ENCODE results near the gene DLG1.

DLG1 gene

GRCh38 chr3:197302033-197302432 is 3.6 kb upstream of the DLG1 start:
- DNase-seq (ENCODE audit: extremely low spot score): no peak
- TF ChIP-seq, protein P1, sequence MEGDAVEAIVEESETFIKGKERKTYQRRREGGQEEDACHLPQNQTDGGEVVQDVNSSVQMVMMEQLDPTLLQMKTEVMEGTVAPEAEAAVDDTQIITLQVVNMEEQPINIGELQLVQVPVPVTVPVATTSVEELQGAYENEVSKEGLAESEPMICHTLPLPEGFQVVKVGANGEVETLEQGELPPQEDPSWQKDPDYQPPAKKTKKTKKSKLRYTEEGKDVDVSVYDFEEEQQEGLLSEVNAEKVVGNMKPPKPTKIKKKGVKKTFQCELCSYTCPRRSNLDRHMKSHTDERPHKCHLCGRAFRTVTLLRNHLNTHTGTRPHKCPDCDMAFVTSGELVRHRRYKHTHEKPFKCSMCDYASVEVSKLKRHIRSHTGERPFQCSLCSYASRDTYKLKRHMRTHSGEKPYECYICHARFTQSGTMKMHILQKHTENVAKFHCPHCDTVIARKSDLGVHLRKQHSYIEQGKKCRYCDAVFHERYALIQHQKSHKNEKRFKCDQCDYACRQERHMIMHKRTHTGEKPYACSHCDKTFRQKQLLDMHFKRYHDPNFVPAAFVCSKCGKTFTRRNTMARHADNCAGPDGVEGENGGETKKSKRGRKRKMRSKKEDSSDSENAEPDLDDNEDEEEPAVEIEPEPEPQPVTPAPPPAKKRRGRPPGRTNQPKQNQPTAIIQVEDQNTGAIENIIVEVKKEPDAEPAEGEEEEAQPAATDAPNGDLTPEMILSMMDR (IDR thresholded peaks at IDR 0.05; ENCODE audit: control extremely low read depth, extremely low read depth, low read depth, missing control alignments): no peak
- POLR2A ChIA-PET: no interaction called here
- CTCF ChIA-PET: interaction anchor here (1.2 kb wide), 1 partner anchor 199 kb away, joined by 4 read pairs; no protein-coding TSS in a partner anchor

- ChIA-PET CTCF (no interaction called here), POLR2A (no interaction called here)
- DNase-seq (ENCODE audit: extremely low spot score): no peak
- TF ChIP-seq, protein P1 (IDR thresholded peaks at IDR 0.05; ENCODE audit: control extremely low read depth, extremely low read depth, low read depth, missing control alignments): no peak
These were observed 1.9 kb upstream of the DLG1 start for GRCh38 chr3:197300361-197300760.

DNA sequence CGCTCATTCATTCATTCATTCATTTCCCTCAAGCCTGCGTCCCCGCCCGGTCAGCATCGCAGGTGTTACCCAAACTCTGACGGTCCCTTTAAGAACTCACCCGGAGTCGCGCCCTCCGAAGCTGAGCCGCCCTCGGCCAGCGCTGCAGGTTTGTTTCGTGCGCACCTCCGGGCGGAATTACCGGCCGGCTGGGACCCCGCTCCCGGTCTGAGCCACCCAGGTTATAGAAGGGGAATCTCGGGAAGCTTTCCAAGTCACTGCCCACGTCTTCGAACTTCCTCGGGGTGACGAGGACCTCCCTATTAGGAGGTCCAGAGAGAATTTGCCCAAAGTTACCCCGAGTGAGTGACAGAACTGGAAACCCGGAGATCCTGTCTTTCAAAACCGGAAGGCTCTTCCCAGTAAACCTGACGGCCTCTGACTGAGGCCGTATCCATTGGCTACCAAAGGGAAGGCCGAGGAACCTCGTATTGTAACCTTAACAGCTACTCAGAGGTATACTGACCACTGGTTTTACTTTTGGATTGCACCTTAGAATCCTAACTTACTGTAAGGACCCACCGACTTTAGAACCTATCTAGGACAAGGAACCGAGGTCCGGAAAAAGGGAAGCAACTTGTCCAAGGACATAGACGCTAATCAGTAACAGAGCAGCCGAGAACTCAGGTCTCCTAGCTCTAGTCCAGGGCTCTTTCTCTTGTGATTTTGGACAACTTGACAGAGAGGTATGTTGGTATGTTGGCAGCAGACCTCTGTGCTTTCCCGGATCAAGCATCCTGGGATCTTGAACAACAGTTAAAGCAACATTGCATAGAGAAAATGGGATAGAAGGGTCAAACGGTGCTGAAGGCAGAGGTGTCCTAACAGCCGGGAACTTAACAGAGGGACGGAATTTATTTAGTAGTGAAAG is 788 bp upstream of the DLG1 start:
- TF ChIP-seq, protein P1 (IDR thresholded peaks at IDR 0.05; ENCODE audit: control extremely low read depth, extremely low read depth, low read depth, missing control alignments): no peak
- CTCF ChIA-PET: interaction anchor here (1.4 to 1.9 kb wide), 2 partner anchors 17 to 42 kb away, joined by 4 to 5 read pairs; no protein-coding TSS in a partner anchor
- DNase-seq (ENCODE audit: extremely low spot score): peak; percentile 56
- POLR2A ChIA-PET: no interaction called here

DNA sequence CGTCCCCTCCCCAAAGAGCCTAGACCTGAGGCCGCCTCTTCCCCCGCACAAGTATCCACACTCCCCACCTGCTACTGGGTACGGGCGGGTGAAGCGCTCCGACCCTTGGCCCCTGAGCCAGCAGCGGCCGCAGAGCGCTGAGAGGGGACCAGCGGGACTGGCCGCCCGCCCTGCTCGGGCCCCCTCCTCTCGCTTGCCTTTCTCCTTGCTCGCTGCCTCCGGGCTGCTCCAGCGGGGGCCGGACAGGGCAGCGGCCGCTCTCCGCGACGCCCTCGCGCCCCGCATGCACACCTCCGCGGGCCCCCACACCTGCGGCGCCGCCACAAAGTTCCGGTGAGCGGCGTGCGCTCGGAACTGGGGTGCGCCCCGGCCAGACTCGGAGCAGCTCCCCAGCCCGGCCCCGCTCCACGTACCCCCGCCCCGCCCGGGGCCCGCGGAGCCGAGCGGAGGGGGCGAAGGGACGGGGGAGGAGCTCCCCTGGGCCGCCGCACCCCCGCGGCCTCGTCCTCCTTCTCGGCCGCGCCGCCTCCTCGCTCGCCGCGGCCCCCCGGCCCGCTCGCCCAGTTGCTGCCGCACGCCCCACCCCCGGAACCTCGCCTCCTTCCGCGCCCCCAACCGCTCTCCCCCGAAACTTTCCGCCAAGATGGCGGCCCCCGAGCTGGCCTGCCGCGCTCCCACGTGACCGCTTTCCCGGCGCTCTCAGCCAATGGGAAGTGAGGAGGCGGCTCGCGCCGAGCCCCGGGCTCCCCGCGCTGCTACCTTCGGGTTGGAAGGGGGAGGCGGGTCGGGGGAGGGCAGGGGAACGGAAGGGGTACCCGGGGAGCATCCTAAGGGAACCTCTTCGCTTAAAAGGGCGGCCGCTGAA is 704 bp downstream of the DLG1 start:
- TF ChIP-seq, protein P1 (IDR thresholded peaks at IDR 0.05; ENCODE audit: control extremely low read depth, extremely low read depth, low read depth, missing control alignments): no peak
- ChIA-PET POLR2A (interaction anchor here (0.7 kb wide), 2 partner anchors 12 to 330 kb away, joined by 6 to 9 read pairs; no protein-coding TSS in a partner anchor), CTCF (interaction anchor here (0.8 to 1.9 kb wide), 4 partner anchors 15 to 295 kb away, joined by 3 to 5 read pairs (median 4); partner anchors contain the start of gene MELTF)
- DNase-seq (ENCODE audit: extremely low spot score): peak; percentile 94

- CTCF ChIA-PET: interaction anchor here (1.2 to 1.9 kb wide), 2 partner anchors 14 to 268 kb away, joined by 3 to 5 read pairs; partner anchors contain the start of gene MELTF
- TF ChIP-seq, protein P1 (IDR thresholded peaks at IDR 0.05; ENCODE audit: control extremely low read depth, extremely low read depth, low read depth, missing control alignments): no peak
- POLR2A ChIA-PET: no interaction called here
- no peak for DNase-seq (ENCODE audit: extremely low spot score)
These were observed 1.4 kb downstream of the DLG1 start for GRCh38 chr3:197297002-197297401.

DNA sequence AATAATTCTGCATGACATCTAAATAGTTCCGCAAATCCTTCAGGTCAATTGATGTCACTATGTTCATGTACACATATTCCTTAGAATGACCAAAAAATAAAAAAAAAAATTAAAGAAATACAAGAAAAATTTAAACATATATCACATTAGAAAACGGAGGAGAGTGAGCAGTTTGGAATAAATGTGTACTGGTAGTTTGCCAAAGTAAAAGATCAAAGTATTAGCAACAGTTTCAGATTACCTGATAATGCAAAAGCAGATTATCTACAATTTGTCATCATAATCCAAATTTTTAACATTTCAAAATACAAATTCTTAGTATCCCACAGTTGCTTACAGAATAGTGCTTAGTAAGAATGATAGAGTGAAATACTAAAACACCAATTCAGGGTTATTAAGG is 1.9 kb downstream of the DLG1 start:
- CTCF ChIA-PET: no interaction called here
- POLR2A ChIA-PET: no interaction called here
- DNase-seq (ENCODE audit: extremely low spot score): no peak
- TF ChIP-seq, protein P1 (IDR thresholded peaks at IDR 0.05; ENCODE audit: control extremely low read depth, extremely low read depth, low read depth, missing control alignments): no peak

Measured in GM10248 (cell line).